HCT116 (cell line): ENCODE measurements around the gene CARD16. TPM values are rescaled to one million over a fixed set of nuclear protein-coding genes. Genes with fewer than 3 reads are reported as not detected.

Source experiments
- ATAC-seq: fragments of 200-7000 bp; cut with Tn5 transposase; 2 replicates; pipeline ENCODE4 v1.9.1; 2020; ENCODE audit warnings: mild to moderate bottlenecking, moderate library complexity
- BruUV-seq: library from RNA; stranded (reverse); fragments of 400-500 nt; replicated peaks from 2 replicates; lab custom pipeline; 2021; lab: Mats Ljungman, UMichigan
- CTCF ChIA-PET: fragments of 300-600 bp; sonication (Branson Sonifier 250); formaldehyde crosslinking; loops from one replicate; lab custom pipeline; 2021; ENCODE audit warnings: antibody characterized with exemption; lab: Charles Lee
- POLR2A ChIA-PET: fragments of 300-600, 350-600 bp; sonication (Branson Sonifier 250); formaldehyde crosslinking; loops from one replicate; lab custom pipeline; 2021; ENCODE audit warnings: antibody characterized with exemption; lab: Charles Lee
- RAD21 ChIA-PET, 2 experiments: fragments of 300-600 bp; sonication (Branson Sonifier 250); formaldehyde crosslinking; loops; one replicate each; lab custom pipeline; 2023; ENCODE audit warnings: low total read pairs in 2 of 2; ENCODE audit not compliant: uncharacterized antibody in 2 of 2, unreplicated experiment in 2 of 2, low non-redundant PET in 1 of 2; lab: Charles Lee
- DNase-seq: peaks from one replicate; pipeline ENCODE4 v3.0.0-alpha.2; 2010; ENCODE audit warnings: low read depth, low spot score
- H2AFZ ChIP-seq: fragments of 200-600 bp; shearing (Covaris generic), sonication (generic); 2 replicates; pipeline ENCODE4 v1.6.1; 2017; ENCODE audit warnings: low read depth, mixed run types, mixed read lengths, antibody characterized with exemption, low read length; ENCODE audit not compliant: poor library complexity, severe bottlenecking
- H3K27ac ChIP-seq: 2 replicates; pipeline ENCODE4 v1.5.1; 2012; ENCODE audit warnings: low read depth, low read length
- H3K27me3 ChIP-seq: fragments of 200-600 bp; sonication (generic); 2 replicates; pipeline ENCODE4 v1.6.1; 2016; ENCODE audit warnings: mixed run types, low read length, mixed read lengths; ENCODE audit not compliant: insufficient read depth
- H3K36me3 ChIP-seq, 2 experiments: fragments of 200-500 bp in 1 of 2; fragments of 200-600 bp in 1 of 2; sonication (Bioruptor generic) in 1 of 2; sonication (generic) in 1 of 2; 2 replicates each; pipeline versions ENCODE4 v1.5.1 to v1.6.1; 2014 to 2016; ENCODE audit warnings: low read length in 2 of 2, inconsistent platforms in 1 of 2, mixed read lengths in 1 of 2, mixed run types in 1 of 2; ENCODE audit not compliant: insufficient read depth in 2 of 2, control insufficient read depth in 1 of 2
- H3K4me1 ChIP-seq, 2 experiments: fragments of 200-600 bp in 1 of 2; sonication (generic) in 1 of 2; 2 replicates each; pipeline versions ENCODE4 v1.5.1 to v1.6.1; 2012 to 2017; ENCODE audit warnings: low read length in 2 of 2, inconsistent platforms in 1 of 2, mild to moderate bottlenecking in 1 of 2, mixed read lengths in 1 of 2, mixed run types in 1 of 2, moderate library complexity in 1 of 2; ENCODE audit not compliant: insufficient read depth in 2 of 2, control insufficient read depth in 1 of 2
- H3K4me2 ChIP-seq: fragments of 200-600 bp; sonication (generic); 2 replicates; pipeline ENCODE4 v1.6.1; 2017; ENCODE audit warnings: mixed run types, low read length, mixed read lengths
- H3K4me3 ChIP-seq, 2 experiments: fragments of 200-600 bp in 1 of 2; sonication (generic) in 1 of 2; replicated peaks in 1 of 2; 2 replicates each; pipeline ENCODE4 v1.5.1; 2011 to 2016; ENCODE audit warnings: low read length in 2 of 2, control low read depth in 1 of 2, low read depth in 1 of 2, mild to moderate bottlenecking in 1 of 2, mixed read lengths in 1 of 2, mixed run types in 1 of 2
- H3K79me2 ChIP-seq: fragments of 200-600 bp; sonication (generic); 2 replicates; pipeline ENCODE4 v1.6.1; 2017; ENCODE audit warnings: mild to moderate bottlenecking, mixed run types, low read length, moderate library complexity, mixed read lengths; ENCODE audit not compliant: insufficient read depth
- H3K9ac ChIP-seq: fragments of 200-600 bp; sonication (generic); 2 replicates; pipeline ENCODE4 v1.6.1; 2016; ENCODE audit warnings: low read length, mixed read lengths
- H3K9me2 ChIP-seq: fragments of 200-600 bp; sonication (generic), shearing (Covaris generic); 2 replicates; pipeline ENCODE4 v1.6.1; 2017; ENCODE audit warnings: mixed run types, mild to moderate bottlenecking, moderate library complexity; ENCODE audit not compliant: insufficient read depth
- H3K9me3 ChIP-seq, 2 experiments: fragments of 200-500 bp in 1 of 2; fragments of 200-600 bp in 1 of 2; sonication (Bioruptor generic) in 1 of 2; sonication (generic) in 1 of 2; 2 replicates each; pipeline ENCODE4 v1.6.1; 2014 to 2017; ENCODE audit warnings: low read length in 2 of 2, mixed read lengths in 2 of 2, inconsistent platforms in 1 of 2, low read depth in 1 of 2, mild to moderate bottlenecking in 1 of 2, mixed run types in 1 of 2, moderate library complexity in 1 of 2; ENCODE audit not compliant: control insufficient read depth in 1 of 2, insufficient read depth in 1 of 2
- H4K20me1 ChIP-seq: fragments of 200-600 bp; sonication (generic), shearing (Covaris generic); 2 replicates; pipeline ENCODE4 v1.6.1; 2017; ENCODE audit warnings: mixed run types, mild to moderate bottlenecking, moderate library complexity; ENCODE audit not compliant: insufficient read depth
- ATF3 ChIP-seq: IDR thresholded peaks from 2 replicates; pipeline ENCODE4 v1.6.1; 2012
- CBX3 ChIP-seq: IDR thresholded peaks from 2 replicates; pipeline ENCODE4 v1.6.1; 2012; ENCODE audit warnings: low read depth
- CEBPB ChIP-seq: IDR thresholded peaks from 2 replicates; pipeline ENCODE4 v1.6.1; 2012; ENCODE audit warnings: low read depth
- CTCF ChIP-seq, 3 experiments: fragments of 200-600 bp in 1 of 3; sonication (generic) in 1 of 3; IDR thresholded peaks in 2 of 3; conservative IDR thresholded peaks in 1 of 3; 2 replicates each; pipeline ENCODE4 v1.5.1; 2012 to 2017; ENCODE audit warnings: low read depth in 2 of 3, low read length in 2 of 3, antibody characterized with exemption in 1 of 3, borderline replicate concordance in 1 of 3, control low read depth in 1 of 3, mild to moderate bottlenecking in 1 of 3, mixed read lengths in 1 of 3, mixed run types in 1 of 3, moderate library complexity in 1 of 3; ENCODE audit not compliant: insufficient read depth in 1 of 3
- EGR1 ChIP-seq: IDR thresholded peaks from 2 replicates; pipeline ENCODE4 v1.6.1; 2012; ENCODE audit warnings: low read depth
- ELF1 ChIP-seq: IDR thresholded peaks from 2 replicates; pipeline ENCODE4 v1.6.1; 2012; ENCODE audit warnings: low read depth, borderline replicate concordance
- EZH2phosphoT487 ChIP-seq: fragments of 200-600 bp; IDR thresholded peaks from 2 replicates; pipeline ENCODE4 v1.6.1; 2018; ENCODE audit warnings: antibody characterized with exemption, borderline replicate concordance
- FOSL1 ChIP-seq: IDR thresholded peaks from 2 replicates; pipeline ENCODE4 v1.6.1; 2012; ENCODE audit warnings: low read depth
- JUND ChIP-seq: IDR thresholded peaks from 2 replicates; pipeline ENCODE4 v1.6.1; 2012
- MAX ChIP-seq: IDR thresholded peaks from 2 replicates; pipeline ENCODE4 v1.6.1; 2012
- POLR2AphosphoS5 ChIP-seq: IDR thresholded peaks from 2 replicates; pipeline ENCODE4 v1.6.1; 2011; ENCODE audit warnings: mild to moderate bottlenecking, low read depth, low read length, moderate library complexity
- RAD21 ChIP-seq: IDR thresholded peaks from 2 replicates; pipeline ENCODE4 v1.6.1; 2012; ENCODE audit warnings: low read depth, mild to moderate bottlenecking
- REST ChIP-seq: IDR thresholded peaks from 2 replicates; pipeline ENCODE4 v1.6.1; 2012; ENCODE audit warnings: low read depth
- SIN3A ChIP-seq: IDR thresholded peaks from 2 replicates; pipeline ENCODE4 v1.6.1; 2012; ENCODE audit warnings: low read depth
- SP1 ChIP-seq: IDR thresholded peaks from 2 replicates; pipeline ENCODE4 v1.6.1; 2012; ENCODE audit warnings: low read depth
- SRF ChIP-seq: IDR thresholded peaks from 2 replicates; pipeline ENCODE4 v1.6.1; 2012; ENCODE audit warnings: low read depth
- YY1 ChIP-seq: IDR thresholded peaks from 2 replicates; pipeline ENCODE4 v1.6.1; 2011; ENCODE audit warnings: low read length, low read depth, moderate library complexity, mild to moderate bottlenecking; ENCODE audit not compliant: insufficient replicate concordance; ENCODE audit errors: extremely low read depth
- ZBTB33 ChIP-seq: IDR thresholded peaks from 2 replicates; pipeline ENCODE4 v1.6.1; 2011; ENCODE audit warnings: mild to moderate bottlenecking, low read length, moderate library complexity; ENCODE audit not compliant: insufficient replicate concordance; ENCODE audit errors: extremely low read depth
- ZFX ChIP-seq: fragments of 450-650 bp; IDR thresholded peaks from 2 replicates; pipeline ENCODE4 v1.6.1; 2017
- ZNF274 ChIP-seq: fragments of 200-500 bp; sonication (Bioruptor generic); IDR thresholded peaks from 2 replicates; pipeline ENCODE4 v1.6.1; 2014; ENCODE audit warnings: mild to moderate bottlenecking, low read depth, low read length, inconsistent platforms
- intact Hi-C: fragments of 100-400 bp; cut with micrococcal nuclease; formaldehyde crosslinking; loops from 2 replicates; pipeline ENCODE4 v1.10.0; 2022
- total RNA-seq: library from RNA; stranded (reverse); gene quantifications from one replicate; pipeline ENCODE4 v1.2.1, GENCODE V29; 2021; ENCODE audit not compliant: unreplicated experiment

Gene CARD16
- total RNA-seq, 1 experiment from 2014 or later = not detected

GRCh38 chr11:105042178-105042577 is 3.0 kb downstream of the CARD16 start:
- H3K27ac ChIP-seq = no peak overlapping the region
- no peak for TF ChIP-seq SP1
- no peak for TF ChIP-seq ELF1
- TF ChIP-seq JUND = no peak
- TF ChIP-seq EZH2phosphoT487 = no peak
- TF ChIP-seq ZNF274 = no peak
- no peak for TF ChIP-seq SRF
- TF ChIP-seq FOSL1 = no peak
- no peak for TF ChIP-seq MAX
- TF ChIP-seq POLR2AphosphoS5 = no peak
- no peak for TF ChIP-seq ATF3
- TF ChIP-seq YY1 = no peak
- no peak for TF ChIP-seq CEBPB
- no peak for TF ChIP-seq ZFX
- no peak for TF ChIP-seq ZBTB33
- no peak for TF ChIP-seq CBX3
- TF ChIP-seq REST = no peak
- no peak for TF ChIP-seq CTCF (IDR thresholded peaks at IDR 0.05 in 2 of 3, conservative IDR thresholded peaks at IDR 0.05 in 1 of 3; ENCODE audit: borderline replicate concordance in 1 of 3, insufficient read depth in 1 of 3, low read depth in 2 of 3, low read length in 2 of 3)
- no peak for TF ChIP-seq EGR1
- TF ChIP-seq RAD21 = no peak
- TF ChIP-seq SIN3A = no peak
- ChIA-PET CTCF (no interaction called here), POLR2A (no interaction called here), RAD21 (no interaction called here)
- intact Hi-C loops = no loop called here
- DNase-seq = no peak
- H3K9me3 ChIP-seq = no peaks in the 10 kb centered on the region
- BruUV-seq = no TSS peak
- H3K4me3 ChIP-seq = no peak overlapping the region
- no peaks in the 10 kb centered on the region for H3K9me2 ChIP-seq
- no peaks in the 10 kb centered on the region for H4K20me1 ChIP-seq
- no peak overlapping the region for H3K9ac ChIP-seq
- ATAC-seq = no peak
- 0 out of 4 replicates have a peak, but pooled peaks cover 0 to 2% of the 10 kb centered on the region in 2 experiments for H3K4me1 ChIP-seq
- no peaks in the 10 kb centered on the region for H3K79me2 ChIP-seq
- H3K4me2 ChIP-seq = no peak overlapping the region
- H2AFZ ChIP-seq = no peak overlapping the region
- H3K27me3 ChIP-seq = no peaks in the 10 kb centered on the region
- no peaks in the 10 kb centered on the region for H3K36me3 ChIP-seq
